ENCODE data around the gene TXNRD2.
"Not testable (repeated sequence)": the region's sequence is repeated elsewhere in the genome, so short reads cannot be mapped to it uniquely, and the experiment has no call there.

Gene TXNRD2

GRCh38 chr22:19884954-19885751 lies 56.5 kb downstream of the TXNRD2 start:
- DNase-seq, result no peak

- no peak for DNase-seq
Observed at GRCh38 chr22:19884161-19884953, 57.3 kb downstream of the TXNRD2 start.

GRCh38 chr22:19883446-19883845 lies 58.2 kb downstream of the TXNRD2 start:
- not testable (repeated sequence) for DNase-seq

- no peak for DNase-seq
Observed at GRCh38 chr22:19882446-19883381, 58.9 kb downstream of the TXNRD2 start.

GRCh38 chr22:19880786-19881569 lies 60.6 kb downstream of the TXNRD2 start:
- peak; percentile 92 for DNase-seq

- DNase-seq, result no peak
Observed at GRCh38 chr22:19879992-19880785, 61.4 kb downstream of the TXNRD2 start.

- no peak for DNase-seq
Observed at GRCh38 chr22:19879643-19879991, 62.0 kb downstream of the TXNRD2 start.

- no peak for DNase-seq
Observed at GRCh38 chr22:19879246-19879570, 62.4 kb downstream of the TXNRD2 start.

GRCh38 chr22:19878461-19879245 lies 63.0 kb downstream of the TXNRD2 start:
- DNase-seq, result no peak

- no peak for DNase-seq
Observed at GRCh38 chr22:19877626-19878339, 63.8 kb downstream of the TXNRD2 start.

GRCh38 chr22:19876941-19877625 lies 64.5 kb downstream of the TXNRD2 start:
- DNase-seq, result no peak

- no peak for DNase-seq
Observed at GRCh38 chr22:19876314-19876940, 65.2 kb downstream of the TXNRD2 start.

GRCh38 chr22:19875531-19876313 lies 65.9 kb downstream of the TXNRD2 start:
- no peak for DNase-seq

GRCh38 chr22:19875061-19875530 lies 66.5 kb downstream of the TXNRD2 start:
- no peak for DNase-seq

GRCh38 chr22:19874307-19875060 lies 67.1 kb downstream of the TXNRD2 start:
- no peak for DNase-seq

GRCh38 chr22:19873960-19874306 lies 67.7 kb downstream of the TXNRD2 start:
- DNase-seq, result no peak
